GM19452 (cell line): ENCODE measurements around the gene ARPC2.
"Not testable (repeated sequence)": the region's sequence is repeated elsewhere in the genome, so short reads cannot be mapped to it uniquely, and the experiment has no call there.

Experiments used
- ATAC-seq: cut with Tn5 transposase; IDR thresholded peaks from one replicate; pipeline ENCODE4 v1.9.1; 2021; ENCODE audit not compliant: unreplicated experiment

ARPC2 gene

DNA sequence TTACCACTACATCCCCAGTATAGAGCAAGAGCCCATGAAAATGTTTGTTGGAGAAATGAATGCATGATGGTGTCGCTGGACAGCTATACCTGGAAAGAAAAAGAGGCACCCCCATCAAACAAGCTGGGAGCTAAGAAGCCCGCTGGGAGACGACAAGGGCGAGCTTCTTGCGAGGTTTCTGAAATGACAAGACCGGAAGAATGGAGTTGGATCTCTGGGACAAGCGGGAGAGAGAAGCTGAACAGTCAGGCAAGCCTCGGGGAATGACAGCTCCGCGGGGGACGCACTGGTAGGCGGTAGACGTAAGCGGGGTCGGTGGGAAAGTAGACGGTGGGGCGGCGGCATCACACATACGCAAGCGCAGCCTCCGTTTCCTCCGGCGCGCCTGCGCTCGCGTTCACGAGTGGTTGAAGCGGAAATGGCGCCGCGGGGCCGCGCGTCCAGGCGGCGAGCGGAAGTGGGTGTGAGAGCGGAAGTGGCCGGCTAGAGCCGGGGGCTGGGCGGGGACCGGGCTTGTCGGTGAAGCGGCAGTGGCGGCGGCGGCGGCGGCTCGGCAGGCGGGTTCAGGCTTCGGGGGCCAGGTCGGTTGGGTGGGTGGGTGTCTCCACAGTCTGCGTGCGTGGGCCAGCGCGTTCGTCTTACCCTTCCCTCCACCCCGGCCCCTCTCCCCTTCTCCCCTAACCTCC is at the start of gene ARPC2:
ARPC2 (plus strand) TSS at position 516 of the 686 bp plus-strand sequence. CDS start 282 bp downstream, outside the sequence.
- ATAC-seq = peak; percentile 66

DNA sequence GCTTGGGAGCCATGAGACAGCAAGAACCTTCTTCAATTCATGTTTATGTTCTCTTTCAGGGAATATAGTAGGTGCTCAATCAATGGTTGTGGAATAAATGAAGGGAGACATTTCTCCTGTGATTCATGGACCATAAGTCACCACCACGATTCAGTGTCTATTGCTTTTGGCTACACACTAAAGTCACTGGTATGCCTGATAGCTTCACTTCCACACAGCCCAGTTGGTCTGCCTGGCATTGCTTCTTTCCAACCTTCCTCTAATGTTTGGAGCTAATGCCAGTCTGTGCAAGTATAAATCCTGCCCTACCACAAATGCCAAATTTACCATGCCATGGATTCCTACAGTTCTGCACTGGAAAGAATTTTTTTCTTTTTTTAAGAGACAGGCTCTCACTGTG is 49.0 kb upstream of the ARPC2 start:
- ATAC-seq = no peak

DNA sequence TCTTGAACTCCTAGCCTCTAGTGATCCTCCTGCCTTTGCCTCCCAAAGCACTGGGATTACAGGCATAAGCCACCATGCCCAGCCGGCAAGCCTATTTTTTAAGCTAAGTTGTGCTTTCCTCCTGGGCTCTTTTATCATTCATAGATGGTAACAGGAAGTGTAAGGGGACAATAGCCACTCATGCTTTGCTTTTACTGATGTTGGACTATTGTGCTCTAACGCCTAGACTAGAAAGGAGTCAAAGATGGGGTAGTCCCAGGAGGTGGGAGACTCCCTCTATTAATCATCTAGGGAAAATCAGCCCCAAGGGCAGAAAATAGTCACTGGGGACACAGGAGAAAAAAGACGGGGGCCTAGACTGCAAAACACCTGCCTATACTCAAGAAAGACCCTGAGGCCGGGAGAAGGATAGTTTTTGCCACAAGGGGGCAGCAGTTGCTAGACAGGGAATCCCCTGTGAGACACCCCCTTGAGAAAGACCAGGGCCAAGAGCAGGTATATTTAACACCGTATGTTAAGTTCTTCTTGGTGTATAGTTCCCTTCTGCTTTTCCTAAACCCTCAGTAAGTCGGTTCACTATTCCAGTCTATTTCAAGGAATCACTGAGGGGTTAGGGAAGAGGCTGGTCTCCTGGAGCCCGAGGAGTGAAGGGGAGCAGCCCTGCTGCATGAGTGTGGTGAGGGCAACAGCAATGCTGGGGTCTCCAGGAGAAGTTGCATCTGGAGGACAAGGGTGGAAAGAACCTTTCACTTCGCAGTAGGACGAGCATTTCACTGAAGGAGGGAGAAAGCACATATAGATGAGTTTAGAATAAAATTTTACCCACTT is 48.1 kb upstream of the ARPC2 start:
- ATAC-seq = no peak

DNA sequence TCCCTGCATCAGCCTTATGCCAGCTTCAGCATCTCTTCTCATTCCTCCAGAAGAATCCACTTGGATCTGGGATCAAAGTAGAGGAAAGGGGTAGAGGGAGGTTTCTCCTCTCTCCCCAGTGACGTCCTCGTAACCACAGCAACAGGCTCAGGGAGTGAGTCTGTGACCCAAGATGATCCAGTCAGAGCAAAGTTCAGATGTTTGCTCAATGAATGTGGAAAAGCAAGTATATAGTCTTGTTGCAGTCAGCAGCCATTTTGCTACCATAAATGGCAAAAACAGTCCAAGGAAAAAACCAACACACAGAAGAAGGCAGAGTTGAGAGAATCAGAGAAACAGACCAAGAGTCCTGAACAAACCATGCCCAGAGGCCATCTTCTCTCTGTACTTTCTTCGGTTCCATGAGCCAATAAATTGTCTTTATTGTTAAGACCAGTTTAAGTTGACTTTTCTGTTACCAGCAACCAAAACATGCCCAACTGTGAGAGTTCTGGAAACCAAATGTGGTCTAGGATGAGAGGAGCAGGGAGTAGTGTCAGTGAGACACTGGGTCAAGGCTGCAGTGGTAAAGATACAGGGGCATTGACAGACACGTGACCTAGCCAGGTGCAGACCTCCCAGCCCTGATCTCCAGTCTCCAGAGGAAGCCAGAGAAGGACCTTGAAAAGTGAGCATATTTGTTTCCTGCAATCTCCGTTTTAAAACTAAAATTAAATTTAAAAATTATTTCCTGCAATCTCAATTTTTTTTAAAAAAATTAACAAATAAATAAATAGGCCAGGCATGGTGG is 47.0 kb upstream of the ARPC2 start:
- ATAC-seq = no peak

DNA sequence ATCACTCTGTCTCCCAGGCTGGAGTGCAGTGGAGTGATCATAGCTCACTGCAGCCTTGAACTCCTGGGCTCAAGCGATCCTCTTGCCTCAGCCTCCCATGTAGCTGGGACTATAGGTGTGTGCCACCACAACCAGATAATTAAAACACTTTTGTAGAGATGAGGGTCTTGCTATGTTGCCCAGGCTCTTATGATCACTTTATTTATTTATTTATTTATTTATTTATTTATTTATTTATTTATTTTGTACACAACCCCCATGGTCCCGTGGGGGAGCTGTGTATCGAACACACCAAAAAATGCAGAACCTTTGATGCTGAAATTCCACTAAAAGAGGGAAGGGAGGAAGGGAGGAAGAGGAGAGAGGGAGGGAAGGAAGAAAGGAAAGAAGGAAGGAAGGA is 45.2 kb upstream of the ARPC2 start:
- not testable (repeated sequence) for ATAC-seq

DNA sequence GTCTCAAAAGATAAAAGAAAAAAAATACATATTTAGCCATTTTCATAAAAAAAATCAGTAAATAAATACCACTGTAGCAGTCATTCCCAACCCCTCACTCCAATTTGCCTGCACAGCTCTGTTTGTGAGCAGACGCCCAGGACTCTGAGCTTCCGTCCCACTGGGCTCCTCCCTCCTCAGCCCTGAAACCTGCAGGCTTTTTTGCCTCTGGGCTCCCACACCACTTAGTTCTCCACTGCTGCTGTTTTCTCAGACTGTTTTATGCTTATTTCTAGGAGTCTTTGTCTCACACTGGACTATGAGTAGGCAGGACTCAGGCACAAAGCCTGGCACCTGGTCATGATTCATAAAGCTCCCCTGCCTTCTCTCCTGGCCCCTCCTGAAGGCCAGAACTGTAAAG is 44.1 kb upstream of the ARPC2 start:
- no peak for ATAC-seq

DNA sequence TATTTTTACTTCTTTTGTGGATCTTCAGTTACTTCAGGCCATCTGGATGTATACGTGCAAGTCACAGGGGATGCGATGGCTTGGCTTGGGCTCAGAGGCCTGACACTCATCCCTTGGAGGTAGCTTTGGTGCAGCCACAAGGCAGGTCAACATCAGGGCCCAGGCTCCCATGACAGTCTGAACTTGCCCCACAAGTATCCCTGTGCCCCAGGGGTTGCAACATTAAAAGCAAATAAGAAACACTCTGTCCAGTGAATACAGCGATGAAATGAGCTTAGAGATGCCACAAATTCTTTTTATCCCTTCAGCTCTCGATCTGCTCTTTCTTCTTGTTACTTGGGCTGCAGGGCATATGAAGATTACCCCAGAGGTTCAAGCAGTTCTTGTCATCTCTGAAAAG is 37.2 kb upstream of the ARPC2 start:
- no peak for ATAC-seq

DNA sequence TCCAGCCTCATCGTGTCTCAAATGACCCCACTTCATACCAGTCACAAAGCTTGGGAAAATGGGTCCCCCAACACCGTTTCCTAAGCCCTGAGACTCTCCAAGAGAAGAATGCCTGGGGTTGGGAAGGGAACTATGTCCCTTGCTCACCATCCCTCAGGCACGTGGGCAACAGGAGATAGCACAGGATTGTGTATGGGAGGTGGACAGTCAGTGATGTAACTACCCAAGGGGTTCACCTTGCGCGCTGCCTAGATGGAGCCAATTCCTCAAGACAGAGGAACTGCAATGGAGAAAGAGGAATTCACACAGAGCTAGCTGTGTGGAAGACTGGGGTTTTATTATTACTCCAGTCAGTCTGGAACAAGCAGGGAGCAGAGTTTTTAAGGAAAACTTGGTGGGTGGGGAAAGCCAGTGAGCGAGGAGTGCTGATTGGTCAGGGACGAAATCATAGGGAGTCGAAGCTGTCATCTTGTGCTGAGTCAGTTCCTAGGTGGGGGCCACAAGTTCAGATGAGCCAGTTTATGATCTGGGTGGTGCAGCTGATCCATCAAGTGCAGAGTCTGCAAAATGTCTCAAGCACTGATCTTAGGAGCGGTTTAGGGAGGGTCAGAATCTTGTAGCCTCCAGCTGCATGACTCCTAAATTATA is 36.4 kb upstream of the ARPC2 start:
- no peak for ATAC-seq

DNA sequence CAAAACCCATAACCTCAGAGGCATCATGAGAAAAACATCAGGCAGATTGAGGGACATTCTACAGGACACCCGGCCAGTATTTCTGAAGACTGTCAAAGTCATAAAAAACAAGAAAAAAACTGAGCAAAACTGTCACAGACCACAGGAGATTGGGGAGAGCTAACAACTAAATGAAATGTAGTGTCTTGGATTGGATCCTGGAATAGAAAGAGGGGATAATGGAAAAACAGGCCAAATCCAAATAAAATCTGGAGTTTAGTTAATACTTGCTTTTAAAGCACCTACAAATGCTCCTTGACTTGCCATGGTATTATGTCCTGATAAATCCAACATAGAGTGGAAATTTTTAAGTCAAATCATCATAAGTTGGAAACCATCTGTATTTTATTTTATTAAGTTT is 32.7 kb upstream of the ARPC2 start:
- no peak for ATAC-seq

DNA sequence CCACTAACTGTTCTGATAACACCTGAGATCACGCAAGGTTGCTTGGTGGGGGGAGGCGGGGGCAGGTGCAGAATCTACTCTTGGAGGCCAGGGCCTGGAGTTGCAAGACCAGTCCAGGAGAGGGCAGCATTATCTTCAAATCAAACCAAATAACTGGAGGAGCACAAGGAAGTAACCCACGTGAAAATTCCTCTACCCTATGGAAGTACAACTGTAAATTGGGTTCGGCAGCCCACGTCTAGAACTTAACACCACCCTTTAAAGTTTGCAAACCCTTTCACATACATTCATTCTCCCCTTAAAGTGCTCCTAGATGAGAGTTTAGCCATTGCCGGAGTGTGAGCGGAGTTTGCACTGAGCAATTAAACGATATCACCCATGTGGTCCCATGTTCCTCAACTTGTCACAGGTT is 30.6 kb upstream of the ARPC2 start:
- no peak for ATAC-seq

DNA sequence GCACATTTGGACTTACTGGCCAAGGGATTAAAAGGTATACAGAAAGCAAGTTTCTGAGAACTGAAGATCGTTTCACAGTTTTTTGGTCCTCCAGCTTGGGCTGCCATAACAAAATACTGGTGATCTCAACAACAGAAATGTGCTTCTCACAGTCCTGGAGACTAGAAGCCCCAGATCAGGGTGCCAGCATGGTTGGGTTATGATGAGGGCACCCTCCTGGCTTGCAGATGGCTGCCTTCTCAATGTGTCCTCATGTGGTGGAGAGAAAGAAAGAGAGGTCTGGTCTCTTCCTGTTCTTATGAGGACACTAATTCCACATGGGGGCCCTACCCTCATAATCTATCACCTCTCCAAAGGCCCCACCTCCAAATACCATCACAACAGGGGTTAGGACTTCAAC is 30.1 kb upstream of the ARPC2 start:
- no peak for ATAC-seq

DNA sequence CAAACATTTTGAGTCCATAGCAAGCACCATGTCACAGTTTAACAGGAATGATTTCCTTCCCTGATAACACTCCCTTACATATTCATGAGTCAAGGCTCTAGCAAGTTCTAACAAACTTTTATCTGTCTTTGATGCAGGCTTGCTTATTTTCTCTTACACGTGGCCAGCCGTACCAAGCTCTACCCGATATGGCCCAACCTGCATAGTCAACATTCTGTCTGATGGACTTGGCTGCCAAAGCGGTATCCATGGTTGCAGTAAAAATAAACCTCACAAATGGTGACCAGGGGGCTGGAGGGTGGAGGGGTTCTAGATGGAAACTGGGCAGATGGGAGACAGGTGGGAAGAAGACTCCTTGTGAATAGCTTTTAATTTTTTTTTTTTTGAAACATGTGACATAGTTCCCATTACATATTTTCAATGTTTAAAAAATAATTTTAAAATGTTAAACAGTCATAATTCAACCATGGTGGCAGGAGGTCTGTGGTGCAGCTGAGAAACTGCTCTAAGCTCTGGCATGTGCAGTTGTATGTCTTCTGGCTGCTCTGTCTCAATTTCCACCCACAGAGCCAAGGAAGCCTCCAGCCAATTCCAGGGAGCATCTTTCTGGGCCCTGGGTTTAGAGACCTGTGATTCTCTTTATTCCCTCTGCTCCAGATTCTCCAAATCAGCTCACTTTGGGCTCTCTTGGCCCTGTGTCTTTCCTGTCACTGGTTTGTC is 29.5 kb upstream of the ARPC2 start:
- no peak for ATAC-seq

DNA sequence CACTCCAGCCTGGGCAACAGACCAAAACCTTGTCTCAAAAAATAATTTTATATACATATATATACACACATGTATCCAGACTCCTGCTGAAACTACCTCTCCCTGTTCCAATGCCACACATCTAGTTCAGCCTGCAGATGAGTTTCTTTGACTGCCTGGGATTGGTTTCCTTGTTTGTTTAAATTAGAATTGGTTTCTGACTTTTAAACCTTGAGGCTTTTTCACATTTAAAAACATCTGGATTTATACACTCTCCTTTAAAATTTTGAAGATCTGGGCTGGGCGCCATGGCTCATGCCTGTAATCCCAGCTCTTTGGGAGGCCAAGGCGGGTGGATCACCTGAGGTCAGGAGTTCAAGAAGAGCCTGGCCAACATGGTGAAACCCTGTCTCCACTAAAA is 28.5 kb upstream of the ARPC2 start:
- ATAC-seq = no peak

DNA sequence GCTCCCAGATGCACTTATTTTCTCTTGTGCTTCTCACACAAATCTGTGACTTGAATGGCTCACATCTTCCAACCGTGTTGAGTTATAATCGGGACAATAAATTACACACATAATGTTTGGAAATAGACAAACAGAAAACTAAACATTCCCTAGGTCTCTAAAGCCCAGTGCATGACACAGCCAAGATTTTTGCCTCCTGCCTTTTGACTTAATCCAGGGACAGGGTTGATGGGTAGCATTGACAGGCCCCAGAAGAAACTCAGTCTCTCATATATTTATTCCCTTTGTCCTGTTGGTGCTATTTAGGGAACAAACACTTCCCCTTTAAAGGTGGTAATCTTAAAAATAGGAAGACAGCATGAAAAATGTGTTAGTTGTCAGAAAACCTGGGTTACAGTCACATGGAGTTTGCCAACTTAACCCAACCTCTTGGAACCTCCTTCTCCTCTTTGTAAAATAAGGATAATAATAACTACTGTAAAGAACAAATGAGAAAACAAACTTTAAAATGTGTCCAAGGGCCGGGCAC is 24.0 kb upstream of the ARPC2 start:
- no peak for ATAC-seq

DNA sequence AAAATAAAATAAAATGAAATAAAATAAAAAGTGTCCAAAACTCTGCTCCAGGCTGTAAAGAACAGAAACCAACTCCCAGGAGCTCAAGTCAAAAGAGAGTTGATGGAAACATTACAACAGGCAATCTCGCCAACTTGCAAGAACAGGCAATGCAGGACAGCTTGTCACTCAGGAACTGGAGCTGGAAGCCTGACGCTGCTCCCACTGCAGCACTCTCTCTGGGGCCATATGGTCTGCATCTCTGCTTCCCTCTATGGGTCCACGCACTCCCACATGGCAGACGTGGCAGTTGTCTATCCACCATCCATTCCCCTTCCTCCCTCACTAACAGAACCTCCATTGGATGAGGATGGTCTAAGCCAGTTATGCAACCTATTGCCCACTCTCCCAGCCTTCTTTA is 23.3 kb upstream of the ARPC2 start:
- ATAC-seq = no peak

DNA sequence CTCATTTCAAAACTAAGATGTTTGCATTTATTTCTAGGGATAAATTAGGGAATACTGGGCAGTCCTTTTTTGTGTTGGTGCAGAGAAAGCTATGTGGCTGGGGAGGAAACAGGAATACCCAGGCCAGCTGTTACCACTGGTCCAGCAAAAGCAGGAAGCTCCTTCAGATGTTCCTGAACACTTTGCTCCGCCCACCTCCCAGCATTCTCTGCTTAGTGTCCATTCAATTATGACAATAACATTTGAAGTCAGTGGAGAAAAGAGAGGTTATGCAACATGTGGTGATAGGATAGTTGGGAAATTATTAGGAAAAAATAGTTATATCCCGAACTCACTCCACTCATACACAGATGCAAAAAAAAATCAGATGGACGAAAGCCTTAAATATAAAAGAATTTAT is 22.1 kb upstream of the ARPC2 start:
- ATAC-seq = no peak

DNA sequence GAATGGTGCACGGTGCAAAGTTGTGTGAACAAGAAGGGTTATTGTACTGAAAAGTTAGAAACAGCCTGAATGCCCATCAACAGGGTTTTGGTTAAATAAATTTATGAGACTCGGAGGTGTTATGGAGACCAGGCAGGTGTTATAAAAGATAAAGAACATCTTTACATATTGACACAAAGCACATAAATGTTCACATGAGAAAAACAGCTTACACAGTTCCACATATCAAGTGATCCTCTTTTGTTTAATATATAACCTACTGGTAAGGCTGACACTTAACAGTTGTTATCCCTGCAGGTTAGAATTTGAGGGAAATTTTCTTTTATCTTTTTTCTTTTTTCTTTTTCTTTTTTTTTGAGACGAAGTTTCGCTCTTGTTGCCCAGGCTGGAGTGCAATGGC is 20.0 kb upstream of the ARPC2 start:
- ATAC-seq = no peak

DNA sequence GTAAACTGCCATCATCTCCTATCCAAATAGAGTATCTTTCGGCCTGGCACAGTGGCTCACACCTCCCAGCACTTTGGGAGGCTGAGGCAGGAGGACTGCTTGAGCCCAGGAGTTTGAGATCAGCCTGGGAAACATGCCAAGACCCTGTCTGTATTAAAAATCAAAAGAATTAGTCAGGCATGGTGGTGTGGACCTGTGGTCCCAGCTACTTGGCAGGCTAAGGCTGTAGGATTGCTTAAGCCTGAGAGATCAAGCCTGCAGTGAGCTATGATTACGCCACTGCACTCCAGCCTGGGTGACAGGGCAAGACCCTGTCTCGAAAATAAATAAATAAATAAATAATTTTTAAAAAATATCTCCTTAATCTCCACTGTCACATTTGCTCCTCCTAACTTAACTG is 14.7 kb upstream of the ARPC2 start:
- no peak for ATAC-seq

DNA sequence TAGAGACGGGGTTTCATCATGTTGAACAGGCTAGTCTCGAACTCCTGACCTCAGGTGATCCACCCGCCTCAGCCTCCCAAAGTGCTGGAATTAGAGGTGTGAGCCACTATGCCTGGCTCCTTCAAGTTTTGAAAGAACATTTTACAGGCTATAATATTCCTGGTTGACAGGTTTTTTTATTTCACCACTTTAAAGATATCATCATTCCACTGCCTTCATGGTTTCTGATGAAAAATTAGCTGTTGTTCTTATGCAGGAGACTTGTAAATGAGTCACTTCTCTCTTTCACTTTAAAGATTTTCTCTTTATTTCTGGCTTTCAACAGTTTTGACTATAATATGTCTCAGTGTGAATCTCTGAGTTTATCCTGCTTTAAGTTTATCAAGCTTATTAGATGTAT is 7.9 kb upstream of the ARPC2 start:
- no peak for ATAC-seq

DNA sequence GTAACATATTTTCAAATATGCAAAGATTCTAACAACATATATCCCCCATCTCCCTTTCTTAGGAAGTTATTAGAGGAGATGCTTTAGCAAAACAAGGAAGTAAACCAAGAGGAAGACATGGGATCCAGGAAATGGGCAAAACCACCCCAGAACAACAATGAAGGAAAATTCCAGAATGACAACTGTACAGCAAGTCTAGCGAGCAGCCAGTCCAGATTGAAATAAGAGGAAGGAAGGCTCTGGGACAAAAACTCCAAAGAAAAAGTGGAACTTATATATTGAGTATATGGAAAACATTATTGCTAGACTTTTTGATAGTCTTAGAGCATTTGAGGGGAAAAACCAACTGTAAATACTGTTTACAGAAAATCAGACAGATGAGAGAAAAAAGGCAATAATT is 2.9 kb upstream of the ARPC2 start:
- ATAC-seq = no peak

DNA sequence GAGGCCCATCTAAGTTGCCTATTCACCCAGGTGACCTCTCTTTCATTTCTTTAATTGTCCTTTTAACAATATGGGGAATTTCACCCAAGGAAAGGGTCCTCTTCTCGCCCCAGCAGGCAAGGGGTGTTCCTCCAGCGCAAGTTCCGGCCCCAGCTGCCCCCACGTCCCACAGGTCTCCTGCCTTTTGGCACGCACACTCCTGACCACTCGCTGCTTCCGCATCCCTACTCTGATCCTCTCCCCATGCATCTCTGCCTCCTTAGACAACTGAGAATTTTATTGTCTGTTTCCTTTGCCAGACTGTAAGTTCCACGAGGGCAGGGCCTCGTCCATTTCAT is 684 bp upstream of the ARPC2 start:
- ATAC-seq = no peak
